Measurements from ENCODE around the gene VCP. TPM values are rescaled to one million over a fixed set of nuclear protein-coding genes. Genes with fewer than 3 reads are reported as not detected.
"Not testable (repeated sequence)": the region's sequence is repeated elsewhere in the genome, so short reads cannot be mapped to it uniquely, and the experiment has no call there.

The VCP gene
- total RNA-seq, 1 donor from 2014 or later, result 383 TPM

- DNase-seq (ENCODE audit: low read depth), result no peak
Observed at GRCh38 chr9:35026671-35027070, 45.8 kb downstream of the VCP start.

- not testable (repeated sequence) for DNase-seq (ENCODE audit: low read depth)
Observed at GRCh38 chr9:35023443-35023842, 49.0 kb downstream of the VCP start.

GRCh38 chr9:35014517-35014916 is 57.9 kb downstream of the VCP start:
- DNase-seq (ENCODE audit: low read depth), result no peak

- DNase-seq (ENCODE audit: low read depth), result no peak
Observed at GRCh38 chr9:35010351-35010958, 62.0 kb downstream of the VCP start.

Other genes with a start within 250 kb of the VCP start
- not detected in 2 replicates for gene PHF24, start 114.3 kb downstream of the VCP start, total RNA-seq
- 71.7 and 74.5 TPM in 2 replicates for gene DNAJB5, start 82.9 kb downstream of the VCP start, total RNA-seq
- gene FANCG, start 7.3 kb upstream of the VCP start, total RNA-seq, result 6.1 and 8.7 TPM in 2 replicates
- gene PIGO, start 24.0 kb upstream of the VCP start, total RNA-seq, result 17.3 and 17.6 TPM in 2 replicates
- gene STOML2, start 30.5 kb upstream of the VCP start, total RNA-seq, result 104 and 124 TPM in 2 replicates
- gene ATOSB, start 43.2 kb upstream of the VCP start, total RNA-seq, result 56.6 and 58.7 TPM in 2 replicates
- gene UNC13B, start 89.4 kb upstream of the VCP start, total RNA-seq, result 19.0 and 22.9 TPM in 2 replicates

Data from myocyte (in vitro differentiated cells).